K562 (cell line): ENCODE measurements around the gene PLEKHH2. TPM values are rescaled to one million over a fixed set of nuclear protein-coding genes. Genes with fewer than 3 reads are reported as not detected.

Experiments used
- ATAC-seq: fragments of 200-7000 bp; cut with Tn5 transposase; 3 replicates; pipeline ENCODE4 v1.9.1; 2020; ENCODE audit warnings: moderate library complexity
- Bru-seq: library from RNA; stranded (reverse); fragments of 400-500 nt; gene quantifications from one replicate; lab custom pipeline; 2021; lab: Mats Ljungman, UMichigan
- BruChase-seq, 2 experiments: library from RNA; stranded (reverse); fragments of 400-500 nt; gene quantifications; one replicate each; lab custom pipeline; 2021; lab: Mats Ljungman, UMichigan
- BruUV-seq: library from RNA; stranded (reverse); fragments of 400-500 nt; replicated peaks from 2 replicates; lab custom pipeline; 2021; lab: Mats Ljungman, UMichigan
- CTCF ChIA-PET: fragments of 300-600 bp; formaldehyde crosslinking; extraction: SDS; loops from one replicate; lab custom pipeline; 2021; ENCODE audit warnings: low intra/inter-chr PET ratio; lab: Yijun Ruan, JAX
- POLR2A ChIA-PET: fragments of 300-600, 350-650 bp; sonication (Branson Sonifier 250); formaldehyde crosslinking; extraction: SDS; loops from one replicate; lab custom pipeline; 2021; ENCODE audit warnings: antibody characterized with exemption, inconsistent platforms; lab: Yijun Ruan, JAX
- DNase-seq, 4 experiments: peaks; one replicate each; pipeline versions ENCODE4 v3.0.0 to v3.0.0-alpha.2; 2011 to 2018; ENCODE audit warnings: low spot score in 3 of 4, mixed read lengths in 3 of 4; ENCODE audit errors: extremely low read depth in 1 of 4
- FAIRE-seq: peaks from 2 replicates; lab custom pipeline; 2011; peaks lifted over from hg19 to GRCh38; lab: Jason Lieb, UNC
- H2AFZ ChIP-seq: 2 replicates; pipeline ENCODE4 v1.6.0; 2011; ENCODE audit warnings: low read depth, low read length, control low read depth, inconsistent platforms
- H3K27ac ChIP-seq: fragments of 200-600 bp; 3 replicates; pipeline ENCODE4 v1.8.0; 2011; ENCODE audit warnings: low read depth, mild to moderate bottlenecking, control low read depth, inconsistent platforms, low read length, moderate library complexity, mixed read lengths; ENCODE audit errors: extremely low read depth
- H3K27me3 ChIP-seq, 2 experiments: fragments of 300-600 bp in 1 of 2; 2 replicates in 1 of 2; 3 replicates in 1 of 2; pipeline versions ENCODE4 v1.6.0 to v1.8.0; 2011; ENCODE audit warnings: inconsistent platforms in 2 of 2, low read length in 2 of 2, mild to moderate bottlenecking in 1 of 2, mixed read lengths in 1 of 2, moderate library complexity in 1 of 2; ENCODE audit not compliant: control insufficient read depth in 2 of 2, insufficient read depth in 2 of 2
- H3K36me3 ChIP-seq: fragments of 300-600 bp; 3 replicates; pipeline ENCODE4 v1.8.0; 2011; ENCODE audit warnings: mild to moderate bottlenecking, low read length, inconsistent platforms; ENCODE audit not compliant: control insufficient read depth, insufficient read depth
- H3K4me1 ChIP-seq, 2 experiments: fragments of 200-600 bp in 1 of 2; replicated peaks in 1 of 2; 2 replicates in 1 of 2; 3 replicates in 1 of 2; pipeline versions ENCODE4 v1.5.1 to v1.8.0; 2011; ENCODE audit warnings: inconsistent platforms in 2 of 2, low read length in 2 of 2, mild to moderate bottlenecking in 1 of 2, mixed read lengths in 1 of 2, moderate library complexity in 1 of 2; ENCODE audit not compliant: control insufficient read depth in 2 of 2, insufficient read depth in 2 of 2
- H3K4me2 ChIP-seq: 2 replicates; pipeline ENCODE4 v1.6.1; 2011; ENCODE audit warnings: low read length, control low read depth, inconsistent platforms, mixed read lengths; ENCODE audit not compliant: insufficient read depth
- H3K4me3 ChIP-seq: fragments of 200-600 bp; sonication (generic), shearing (Covaris generic); 2 replicates; pipeline ENCODE4 v1.5.1; 2016; ENCODE audit warnings: control low read depth, inconsistent platforms
- H3K79me2 ChIP-seq: fragments of 200-600 bp; 3 replicates; pipeline ENCODE4 v1.8.0; 2011; ENCODE audit warnings: low read length, inconsistent platforms; ENCODE audit not compliant: control insufficient read depth, insufficient read depth
- H3K9ac ChIP-seq, 2 experiments: 2 replicates each; pipeline versions ENCODE4 v1.6.0 to v1.6.1; 2011; ENCODE audit warnings: low read depth in 2 of 2, low read length in 2 of 2, control low read depth in 1 of 2, inconsistent platforms in 1 of 2, mild to moderate bottlenecking in 1 of 2, mixed read lengths in 1 of 2; ENCODE audit not compliant: insufficient read depth in 1 of 2
- H3K9me1 ChIP-seq: one replicate; pipeline ENCODE4 v1.6.0; 2011; ENCODE audit warnings: inconsistent platforms, mild to moderate bottlenecking, low read length, moderate library complexity; ENCODE audit not compliant: control insufficient read depth, insufficient read depth
- H3K9me3 ChIP-seq: replicated peaks from 2 replicates; pipeline ENCODE4 v1.5.1; 2011; ENCODE audit warnings: low read depth, low read length, inconsistent platforms; ENCODE audit not compliant: control insufficient read depth, insufficient read depth
- H4K20me1 ChIP-seq: replicated peaks from 2 replicates; pipeline ENCODE4 v1.6.1; 2011; ENCODE audit warnings: low read length, inconsistent platforms, mixed read lengths; ENCODE audit not compliant: control insufficient read depth, insufficient read depth
- FOXP1 ChIP-seq: sonication (generic); formaldehyde crosslinking; IDR thresholded peaks from 2 replicates; pipeline ENCODE4 v1.8.0; 2022; ENCODE audit warnings: mild to moderate bottlenecking, missing genetic modification reagents
- NCOA6 ChIP-seq: fragments of 450-650 bp; IDR thresholded peaks from 2 replicates; pipeline ENCODE4 v1.6.1; 2017; ENCODE audit warnings: mild to moderate bottlenecking
- PHF8 ChIP-seq: fragments of 200-600 bp; sonication (generic); IDR thresholded peaks from 2 replicates; pipeline ENCODE4 v1.6.1; 2012; ENCODE audit warnings: mixed run types, mild to moderate bottlenecking, inconsistent platforms, low read length, moderate library complexity, borderline replicate concordance
- TRIM24 ChIP-seq, 2 experiments: fragments of 450-650 bp; IDR thresholded peaks; 2 replicates each; pipeline ENCODE4 v1.6.1; 2016
- ZNF644 ChIP-seq: fragments of 200-800 bp; sonication (Bioruptor generic); IDR thresholded peaks from 2 replicates; pipeline ENCODE4 v1.6.1; 2016; ENCODE audit warnings: low read depth, missing genetic modification characterization, missing compliant biosample characterization
- WGBS: fragments of 100-300 bp; shearing (Covaris generic); methylation state at CpG from one replicate; pipeline ENCODE4 v1.1.6; 2016; ENCODE audit warnings: low coverage, mixed read lengths; ENCODE audit not compliant: insufficient coverage; ENCODE audit errors: missing lambda C conversion rate; 5-methylcytosine and 5-hydroxymethylcytosine counted together
- in situ Hi-C: fragments of 300-500 bp; cut with MboI; formaldehyde crosslinking; loops from 4 replicates; pipeline ENCODE4 v1.15.0; 2018; ENCODE audit warnings: inconsistent platforms, mixed read lengths
- intact Hi-C: fragments of 100-400 bp; cut with micrococcal nuclease; formaldehyde crosslinking; loops from 2 replicates; pipeline ENCODE4 v1.14.2; 2022
- long read RNA-seq, 3 experiments: library from polyadenylated mRNA in 2 of 3; library from RNA in 1 of 3; unstranded in 2 of 3; stranded (forward) in 1 of 3; transcript quantifications; one replicate each; pipeline ENCODE4 v2.0.0, GENCODE V29; 2019 to 2022
- polyA minus RNA-seq, 3 experiments: library from RNA; depleted of rRNA, polyadenylated mRNA; stranded (reverse); fragments of >200 nt; gene quantifications; 2 replicates each; pipeline ENCODE4 v1.2.3, GENCODE V29; 2011
- polyA plus RNA-seq, 8 experiments: library from polyadenylated mRNA; depleted of rRNA in 4 of 8; stranded (reverse) in 5 of 8; unstranded in 3 of 8; fragments of >200 nt; fragmentation: Nextera tagmentation in 2 of 8; fragmentation: Illumina TruSeq in 1 of 8; extraction: Ambion mirVana in 2 of 8; extraction: Trizol in 1 of 8; gene quantifications; 2 replicates each; pipeline versions ENCODE4 v1.2.1 to v1.2.3, GENCODE V29; 2011 to 2014; ENCODE audit warnings: inconsistent platforms in 1 of 8, missing spikeins in 1 of 8
- total RNA-seq, 7 experiments: library from RNA; depleted of rRNA in 6 of 7; stranded (reverse); fragments of >200 nt in 6 of 7; fragmentation: Illumina TruSeq in 2 of 7; extraction: Trizol in 2 of 7; gene quantifications; 2 replicates each; pipeline versions ENCODE4 v1.2.1 to v1.2.3, GENCODE V29; 2011 to 2021; ENCODE audit warnings: low replicate concordance in 1 of 7
- TF ChIP-seq, protein P1 (sequence below), 2 experiments: fragments of 450-650 bp in 1 of 2; sonication (generic) in 1 of 2; formaldehyde crosslinking in 1 of 2; IDR thresholded peaks; 2 replicates each; pipeline versions ENCODE4 v1.7.1 to v1.9.0; 2016 to 2022; ENCODE audit warnings: inconsistent platforms in 1 of 2, mild to moderate bottlenecking in 1 of 2, missing genetic modification reagents in 1 of 2

PLEKHH2 gene
- total RNA-seq (2011; cell fraction: chromatin; rRNA removed; ENCODE audit: low replicate concordance): 16.5 and 50.7 TPM in 2 replicates
- 6.6 and 7.7 TPM in 2 replicates for total RNA-seq (2011; cell fraction: nucleolus; rRNA removed)
- 18.6 and 18.7 TPM in 2 replicates for total RNA-seq (2011; cell fraction: nucleoplasm; rRNA removed)
- total RNA-seq (2014; rRNA removed): 1.3 and 2.7 TPM in 2 replicates
- 3.1 and 3.7 TPM in 2 replicates for total RNA-seq (2014; rRNA removed; fragmentation: Illumina TruSeq; extraction: Trizol)
- total RNA-seq (2015; rRNA removed; fragmentation: Illumina TruSeq; extraction: Trizol): 1.5 and 1.8 TPM in 2 replicates
- 2.1 and 3.1 TPM in 2 replicates for total RNA-seq (2021)
- polyA plus RNA-seq (2011; rRNA removed): 12.9 and 13.5 TPM in 2 replicates
- 1.8 and 5.8 TPM in 2 replicates for polyA plus RNA-seq (2011; cell fraction: cytosol; rRNA removed)
- 15.3 and 17.7 TPM in 2 replicates for polyA plus RNA-seq (2011; cell fraction: nucleus; rRNA removed)
- polyA plus RNA-seq (2012): 1.6 and 3.8 TPM in 2 replicates
- polyA plus RNA-seq (2014; fragmentation: Illumina TruSeq; extraction: Trizol): 3.5 and 3.9 TPM in 2 replicates
- polyA plus RNA-seq (2014; fragmentation: Nextera tagmentation; extraction: Ambion mirVana): under 1 TPM; 0.77 to 0.86 TPM
- polyA plus RNA-seq (2014; rRNA removed): 2.0 and 2.7 TPM in 2 replicates
- polyA minus RNA-seq (2011; rRNA and poly(A)+ RNA removed): 13.0 and 17.7 TPM in 2 replicates
- polyA minus RNA-seq (2011; cell fraction: cytosol; rRNA and poly(A)+ RNA removed): 2.4 and 3.9 TPM in 2 replicates
- polyA minus RNA-seq (2011; cell fraction: nucleus; rRNA and poly(A)+ RNA removed): 8.8 and 11.4 TPM in 2 replicates
- Bru-seq, nascent RNA: percentile 52 among the genes with signal in this experiment
- percentile 55 among the genes with signal in this experiment for BruChase-seq, experiment 1, labeled RNA remaining after a 2-hour chase
- percentile 56 among the genes with signal in this experiment for BruChase-seq, experiment 2, labeled RNA remaining after a 6-hour chase
- long read RNA-seq, experiment 1, partial matches to known transcripts: 1 of 2 reads
- long read RNA-seq, experiment 1, other reads (novel, unspliced or antisense): 1 of 2 reads
- long read RNA-seq, experiment 2, partial matches to known transcripts: 1 of 1 reads
- long read RNA-seq, experiment 2, other reads (novel, unspliced or antisense): 0 of 1 reads
- long read RNA-seq, experiment 3, partial matches to known transcripts: 1 of 1 reads
- long read RNA-seq, experiment 3, other reads (novel, unspliced or antisense): 0 of 1 reads

DNA sequence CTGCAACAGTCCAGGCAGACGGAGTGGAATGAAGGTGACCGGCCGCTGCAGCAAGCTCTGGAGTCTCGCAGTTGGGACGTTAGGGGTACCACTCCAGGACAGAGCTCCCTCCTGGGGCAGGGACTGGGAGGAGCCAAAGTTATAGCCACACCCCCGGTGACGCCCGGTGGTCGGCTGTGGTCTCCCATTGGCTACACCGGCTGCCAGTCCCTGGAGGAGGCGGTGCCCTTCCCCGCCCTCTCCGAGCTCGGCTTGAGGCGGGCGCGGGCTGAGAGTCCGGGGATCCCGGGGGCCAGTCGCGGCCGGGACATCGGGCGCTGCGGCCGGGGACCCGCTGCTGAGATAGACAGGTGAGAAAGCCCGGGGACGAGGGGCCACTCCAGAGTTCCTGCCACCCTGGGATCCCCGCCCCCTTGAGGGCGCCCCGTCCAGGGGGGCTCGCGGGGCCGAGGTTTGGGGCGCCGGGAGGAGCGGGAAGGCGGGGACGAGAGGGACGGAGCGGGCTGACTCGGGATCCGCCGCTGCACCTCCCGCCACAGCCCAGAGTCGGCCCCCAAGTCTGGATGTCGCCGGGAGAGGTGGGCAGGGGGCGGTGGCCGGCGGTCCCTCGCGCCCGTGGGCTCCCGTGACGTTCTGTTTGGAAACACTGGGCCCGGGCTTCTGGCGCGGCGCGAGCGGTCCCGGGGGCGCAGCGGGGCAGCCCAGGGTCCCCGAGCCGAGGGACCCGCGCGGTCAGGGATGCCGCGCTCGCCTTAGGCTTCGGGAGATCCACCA, at the start of gene PLEKHH2:
PLEKHH2 (plus strand) TSS at position 231 of the 774 bp plus-strand sequence. CDS start 7,414 bp downstream, outside the sequence.
- Histone ChIP-seq H2AFZ (peak within 1 kb of the TSS; percentile 96), H3K4me3 (peak within 1 kb of the TSS; percentile 78), H3K9me1 (no peaks in the 10 kb centered on the region), H3K4me2 (peak within 1 kb of the TSS; percentile 81), H3K27ac (peak within 1 kb of the TSS; percentile 34; the same call in 2 of the 3 replicates), H3K79me2 (no peaks in the 10 kb centered on the region), H3K4me1 (peaks cover 9 to 14% of the 10 kb centered on the region in 2 experiments; a peak in 4 of 5 replicates), H3K27me3 (no peaks in the 10 kb centered on the region; a peak in 1 of 5 replicates), H4K20me1 (peaks cover 3% of the 10 kb centered on the region; the same call in 1 of the 2 replicates), H3K36me3 (no peaks in the 10 kb centered on the region), H3K9ac (peak within 1 kb of the TSS; percentile 49 to 88), H3K9me3 (no peaks in the 10 kb centered on the region)
- ATAC-seq: peak; percentile 100
- WGBS: 2% methylated on average over 32 of the region's 75 CpGs
- POLR2A ChIA-PET: interaction anchor here (0.6 to 2.0 kb wide), 8 partner anchors 9 to 168 kb away, joined by 3 to 8 read pairs (median 4); partner anchors contain the start of gene THADA
- peak; percentile 85 for FAIRE-seq
- peak; percentile 91 to 100 (median 100) for DNase-seq
- in situ Hi-C loops (loop anchor here (5.0 kb wide), 1 partner anchor 50 kb away; no protein-coding TSS in a partner anchor), intact Hi-C loops (loop anchor here (10.0 kb wide), 1 partner anchor 138 kb away; the partner anchor contains the start of gene DYNC2LI1)
- CTCF ChIA-PET: no interaction called here
- no TSS peak for BruUV-seq
- TF ChIP-seq PHF8: peak; percentile 65; the same call in 1 of the 2 replicates
- TF ChIP-seq TRIM24 (IDR thresholded peaks at IDR 0.05): no peak
- TF ChIP-seq, protein P1, sequence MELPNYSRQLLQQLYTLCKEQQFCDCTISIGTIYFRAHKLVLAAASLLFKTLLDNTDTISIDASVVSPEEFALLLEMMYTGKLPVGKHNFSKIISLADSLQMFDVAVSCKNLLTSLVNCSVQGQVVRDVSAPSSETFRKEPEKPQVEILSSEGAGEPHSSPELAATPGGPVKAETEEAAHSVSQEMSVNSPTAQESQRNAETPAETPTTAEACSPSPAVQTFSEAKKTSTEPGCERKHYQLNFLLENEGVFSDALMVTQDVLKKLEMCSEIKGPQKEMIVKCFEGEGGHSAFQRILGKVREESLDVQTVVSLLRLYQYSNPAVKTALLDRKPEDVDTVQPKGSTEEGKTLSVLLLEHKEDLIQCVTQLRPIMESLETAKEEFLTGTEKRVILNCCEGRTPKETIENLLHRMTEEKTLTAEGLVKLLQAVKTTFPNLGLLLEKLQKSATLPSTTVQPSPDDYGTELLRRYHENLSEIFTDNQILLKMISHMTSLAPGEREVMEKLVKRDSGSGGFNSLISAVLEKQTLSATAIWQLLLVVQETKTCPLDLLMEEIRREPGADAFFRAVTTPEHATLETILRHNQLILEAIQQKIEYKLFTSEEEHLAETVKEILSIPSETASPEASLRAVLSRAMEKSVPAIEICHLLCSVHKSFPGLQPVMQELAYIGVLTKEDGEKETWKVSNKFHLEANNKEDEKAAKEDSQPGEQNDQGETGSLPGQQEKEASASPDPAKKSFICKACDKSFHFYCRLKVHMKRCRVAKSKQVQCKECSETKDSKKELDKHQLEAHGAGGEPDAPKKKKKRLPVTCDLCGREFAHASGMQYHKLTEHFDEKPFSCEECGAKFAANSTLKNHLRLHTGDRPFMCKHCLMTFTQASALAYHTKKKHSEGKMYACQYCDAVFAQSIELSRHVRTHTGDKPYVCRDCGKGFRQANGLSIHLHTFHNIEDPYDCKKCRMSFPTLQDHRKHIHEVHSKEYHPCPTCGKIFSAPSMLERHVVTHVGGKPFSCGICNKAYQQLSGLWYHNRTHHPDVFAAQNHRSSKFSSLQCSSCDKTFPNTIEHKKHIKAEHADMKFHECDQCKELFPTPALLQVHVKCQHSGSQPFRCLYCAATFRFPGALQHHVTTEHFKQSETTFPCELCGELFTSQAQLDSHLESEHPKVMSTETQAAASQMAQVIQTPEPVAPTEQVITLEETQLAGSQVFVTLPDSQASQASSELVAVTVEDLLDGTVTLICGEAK (IDR thresholded peaks at IDR 0.05): no peak
- TF ChIP-seq, protein P1 (CRISPR knock-in tag; IDR thresholded peaks at IDR 0.05): no peak
- peak; percentile 78 for TF ChIP-seq NCOA6
- TF ChIP-seq FOXP1: peak; percentile 9; the same call in 1 of the 2 replicates
- no peak for TF ChIP-seq ZNF644 (tag)
